GM21423 (cell line): ENCODE measurements around the gene LRBA.

Experiments used
- ATAC-seq: cut with Tn5 transposase; IDR thresholded peaks from one replicate; pipeline ENCODE4 v1.9.1; 2021; ENCODE audit warnings: mild to moderate bottlenecking, moderate library complexity; ENCODE audit not compliant: unreplicated experiment

Gene LRBA

DNA sequence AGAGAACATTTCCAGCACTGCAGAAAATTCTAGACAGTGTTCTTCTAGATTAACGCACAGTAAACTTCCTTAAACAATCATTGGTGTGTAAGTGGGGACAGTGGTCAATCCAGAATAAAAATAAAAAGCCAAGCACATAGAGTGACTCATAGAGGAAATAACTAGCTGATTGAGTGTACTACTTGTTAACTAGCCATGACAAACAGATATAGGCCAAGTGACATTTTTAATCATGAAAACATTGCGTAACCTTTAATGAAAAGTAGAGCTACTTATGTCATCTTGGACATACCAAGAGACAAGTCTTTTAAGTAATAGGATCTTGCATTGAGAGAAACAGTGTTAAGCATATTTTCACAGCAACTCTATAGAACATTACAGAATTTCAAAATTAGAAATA lies 667.0 kb downstream of the LRBA start:
- no peak for ATAC-seq

DNA sequence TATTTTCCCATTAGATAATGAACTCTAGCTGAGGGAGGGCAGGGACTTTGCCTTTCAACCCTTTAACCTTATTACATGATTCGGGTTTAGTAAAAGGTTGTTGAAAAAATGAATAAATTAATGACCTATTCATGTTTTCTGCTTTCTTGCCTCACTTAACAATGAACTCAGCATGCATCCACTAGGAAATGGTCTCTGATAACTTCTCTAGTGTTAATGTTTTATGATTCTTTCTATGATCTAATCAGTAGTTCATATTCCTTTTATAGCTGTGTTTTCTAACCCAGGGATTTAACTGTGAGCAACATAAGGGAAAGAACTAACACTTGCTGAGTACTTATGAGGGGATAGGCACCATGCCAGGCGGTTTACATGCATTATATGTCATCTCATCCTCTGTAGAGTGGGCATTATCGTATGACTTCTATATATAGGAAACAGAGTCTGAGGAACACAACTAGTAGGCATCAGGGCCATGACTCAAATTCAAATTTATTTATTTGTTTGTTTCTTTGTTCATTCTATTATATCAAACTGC lies 669.8 kb downstream of the LRBA start:
- no peak for ATAC-seq

DNA sequence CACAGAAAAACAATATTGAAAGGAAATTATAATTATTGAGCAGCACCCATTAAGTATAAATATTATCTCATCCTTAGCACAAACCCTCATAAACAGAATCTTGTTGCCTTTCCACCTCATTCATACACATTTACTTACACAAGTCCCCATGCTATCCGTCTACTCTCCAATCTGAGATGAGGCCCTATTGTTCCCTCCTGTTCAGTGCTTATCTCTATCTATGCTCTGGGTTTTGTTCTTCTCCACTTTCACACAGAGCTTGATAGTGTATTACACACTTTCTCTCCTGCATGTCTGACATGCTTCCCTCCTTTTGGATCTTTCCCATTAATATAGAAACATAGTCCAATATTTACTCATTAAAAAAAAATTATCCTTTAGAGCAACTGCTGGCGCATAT lies 671.3 kb downstream of the LRBA start:
- no peak for ATAC-seq

DNA sequence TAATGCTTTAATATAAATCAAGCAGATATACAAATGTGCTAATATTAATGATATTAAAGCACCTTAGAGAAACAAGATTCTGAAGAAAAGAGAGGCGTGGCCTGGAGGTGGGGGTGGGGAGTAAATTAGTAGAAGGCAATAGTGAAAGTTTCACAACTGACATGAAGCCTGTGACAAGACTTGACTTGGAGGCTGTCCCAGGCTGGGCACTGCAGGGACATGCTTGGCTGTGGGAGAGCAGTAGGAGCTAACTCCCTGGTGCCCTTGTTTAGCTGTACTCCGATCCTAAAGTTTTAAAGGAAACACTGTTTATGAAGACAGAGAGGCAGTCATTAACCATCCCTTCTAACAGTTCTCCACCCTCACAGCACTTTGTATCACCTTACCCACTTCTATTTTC lies 672.1 kb downstream of the LRBA start:
- ATAC-seq = no peak

DNA sequence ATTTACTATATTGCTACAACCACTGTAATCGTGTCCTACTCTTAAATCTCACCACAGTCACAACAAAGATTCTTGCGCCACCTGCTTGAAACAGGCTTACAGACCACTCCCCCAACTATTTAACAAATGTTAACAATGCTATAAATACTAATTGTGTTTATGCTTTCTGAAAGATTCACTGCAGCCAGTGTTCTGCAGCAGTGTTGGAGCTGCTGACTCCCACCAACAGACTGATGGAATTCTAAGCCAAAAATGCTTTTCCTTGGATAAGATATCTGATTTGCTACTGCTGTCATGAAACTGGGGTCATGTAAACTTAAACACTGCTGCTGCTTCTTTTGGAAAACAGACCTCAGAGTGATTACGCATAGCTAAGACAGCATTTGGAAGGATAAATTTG lies 677.4 kb downstream of the LRBA start:
- ATAC-seq = no peak

DNA sequence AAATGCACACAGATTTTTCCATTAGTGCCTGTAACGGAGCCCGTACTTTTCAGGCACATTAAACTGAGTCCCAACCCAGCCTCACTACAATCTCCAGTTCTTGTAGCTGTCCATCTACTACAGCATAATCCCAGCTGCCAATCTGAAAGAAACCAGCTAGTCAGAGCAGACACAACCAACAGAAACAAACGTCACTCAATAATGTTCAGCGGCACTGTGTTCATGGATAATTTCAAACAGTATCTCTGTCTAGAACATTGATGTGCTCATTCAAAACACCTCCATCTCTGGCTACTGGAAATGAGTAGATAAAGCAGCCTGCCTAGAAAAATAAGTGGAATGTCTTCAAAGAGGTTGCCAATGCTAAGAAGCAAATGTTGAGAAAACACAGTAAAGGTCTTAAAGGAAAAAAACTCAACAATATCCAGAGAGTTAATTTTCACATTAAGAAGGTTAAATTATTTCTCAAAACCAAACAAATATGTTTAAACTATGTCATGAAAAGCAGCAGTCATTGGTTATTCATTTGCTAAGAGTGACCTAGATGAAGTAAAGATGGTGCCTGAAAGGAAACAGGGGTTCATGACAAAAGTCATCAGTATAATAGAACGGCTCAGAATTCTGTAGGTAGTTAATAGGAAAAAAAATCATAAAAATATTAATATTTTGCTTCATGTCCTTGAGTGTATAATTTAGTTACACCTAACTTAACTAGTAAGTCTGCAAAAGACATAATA lies 678.2 kb downstream of the LRBA start:
- no peak for ATAC-seq

DNA sequence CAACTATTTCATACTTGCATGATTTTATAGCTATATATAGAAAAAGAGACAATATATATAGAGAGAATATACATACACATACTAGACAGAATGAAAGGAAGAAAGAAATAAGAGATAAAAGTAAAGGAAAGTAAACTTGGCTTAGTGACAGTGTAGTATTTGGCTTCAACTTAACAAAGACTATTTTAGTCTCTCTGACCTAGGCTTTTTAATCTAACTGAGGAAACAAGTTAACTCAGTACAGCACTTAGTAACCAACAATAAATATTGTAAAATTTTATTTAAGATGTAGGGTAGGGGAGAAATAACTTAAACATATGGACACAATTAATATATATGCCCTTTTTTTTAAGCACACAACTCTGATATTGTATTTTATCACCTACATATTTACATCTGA lies 682.1 kb downstream of the LRBA start:
- ATAC-seq = no peak

DNA sequence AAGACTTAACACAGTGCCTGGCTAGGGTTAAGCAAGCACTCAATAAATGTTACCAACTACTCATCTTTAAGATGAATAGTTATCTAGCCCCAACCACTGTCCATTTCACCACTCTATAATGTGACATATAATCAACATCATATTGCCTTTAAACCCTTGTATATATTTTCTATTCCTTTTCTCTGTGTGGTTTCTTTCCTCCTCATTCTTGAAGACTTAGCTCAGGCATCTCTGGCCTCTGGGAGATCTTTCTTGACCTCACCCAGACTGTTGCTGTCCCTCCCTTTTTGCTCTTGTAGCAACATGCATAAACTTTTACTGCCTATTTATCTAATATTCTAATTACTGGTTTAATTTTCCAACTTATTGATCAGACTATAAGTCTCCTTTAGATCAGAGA lies 683.0 kb downstream of the LRBA start:
- ATAC-seq = no peak

DNA sequence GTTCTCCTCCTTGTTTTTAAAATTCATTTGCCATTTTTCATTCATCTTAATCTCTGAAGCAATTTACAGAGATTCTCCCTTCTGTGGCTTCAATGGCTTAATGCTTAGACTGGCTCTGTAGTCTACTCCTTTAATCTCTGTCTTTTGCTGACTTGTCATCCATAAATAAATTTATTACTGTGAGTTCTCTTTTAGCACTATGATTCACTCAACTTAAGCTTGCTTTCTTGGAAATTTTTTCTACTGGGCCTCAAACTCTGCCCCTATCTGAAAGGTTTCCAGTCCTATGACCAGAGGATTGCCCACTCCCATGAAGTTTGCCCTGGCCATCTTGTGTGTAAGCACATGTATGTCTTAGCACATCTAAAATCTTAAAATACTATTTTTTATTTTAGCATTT lies 685.7 kb downstream of the LRBA start:
- ATAC-seq = no peak

DNA sequence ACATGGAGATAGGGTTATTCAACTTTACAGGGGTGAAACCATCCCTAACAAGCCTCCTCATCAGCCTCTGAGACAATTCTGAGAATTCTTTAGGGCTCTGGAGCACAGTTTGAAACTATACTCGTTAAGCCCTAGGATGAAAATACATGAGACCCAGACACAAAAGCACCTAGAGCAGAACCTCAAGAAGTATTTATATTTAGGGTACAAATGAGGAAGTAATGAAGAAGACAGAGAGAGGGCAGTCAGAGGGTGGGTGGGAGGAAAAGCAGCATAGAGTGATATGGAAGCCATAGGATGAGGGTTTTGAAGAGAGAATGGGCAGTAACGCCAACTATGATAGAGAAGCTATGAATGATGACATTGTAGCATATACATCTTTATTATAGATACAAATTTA lies 686.6 kb downstream of the LRBA start:
- ATAC-seq = no peak

DNA sequence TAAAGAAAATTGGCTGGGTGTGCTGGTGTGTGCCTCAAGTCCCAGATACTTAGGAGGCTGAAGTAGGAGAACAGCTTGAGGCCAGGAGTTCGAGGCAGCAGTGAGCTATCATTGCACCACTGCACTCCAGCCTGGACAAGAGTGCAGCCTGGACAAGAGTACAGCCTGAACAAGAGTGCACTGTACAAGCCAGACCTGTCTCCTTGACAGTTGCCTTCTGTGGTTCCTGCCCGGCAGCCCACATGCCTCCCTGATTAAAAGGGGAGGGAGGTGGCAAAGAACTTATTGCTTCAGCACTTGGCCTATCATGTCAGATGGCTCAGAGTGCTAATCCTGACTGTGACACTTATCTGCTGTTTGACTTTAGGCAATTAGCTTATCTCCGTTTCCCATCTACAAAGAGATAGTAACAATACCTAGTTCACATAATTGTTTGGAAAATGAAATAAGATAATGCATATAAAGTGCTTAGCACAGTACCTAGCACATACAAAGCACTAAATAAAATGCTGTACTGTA lies 687.8 kb downstream of the LRBA start:
- ATAC-seq = no peak

DNA sequence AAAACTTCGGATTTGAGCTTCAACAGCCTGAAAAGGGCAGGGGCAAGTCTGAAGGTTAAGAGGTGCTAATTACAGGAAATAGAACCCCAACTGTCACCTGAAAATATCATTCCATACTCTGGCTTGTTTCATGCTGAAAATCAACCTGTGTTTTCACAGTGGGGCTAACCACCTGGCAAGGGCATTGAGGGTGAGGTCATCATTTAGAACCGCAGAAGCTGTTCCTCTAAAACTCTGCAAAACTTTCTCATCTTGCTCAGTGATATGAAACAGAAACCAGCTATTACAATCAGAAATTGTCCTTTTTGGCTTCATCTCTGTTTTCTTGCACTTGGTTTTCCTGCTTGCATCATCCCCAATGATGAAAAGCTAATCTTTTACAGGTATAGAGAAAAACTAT lies 689.2 kb downstream of the LRBA start:
- ATAC-seq = peak; percentile 65

DNA sequence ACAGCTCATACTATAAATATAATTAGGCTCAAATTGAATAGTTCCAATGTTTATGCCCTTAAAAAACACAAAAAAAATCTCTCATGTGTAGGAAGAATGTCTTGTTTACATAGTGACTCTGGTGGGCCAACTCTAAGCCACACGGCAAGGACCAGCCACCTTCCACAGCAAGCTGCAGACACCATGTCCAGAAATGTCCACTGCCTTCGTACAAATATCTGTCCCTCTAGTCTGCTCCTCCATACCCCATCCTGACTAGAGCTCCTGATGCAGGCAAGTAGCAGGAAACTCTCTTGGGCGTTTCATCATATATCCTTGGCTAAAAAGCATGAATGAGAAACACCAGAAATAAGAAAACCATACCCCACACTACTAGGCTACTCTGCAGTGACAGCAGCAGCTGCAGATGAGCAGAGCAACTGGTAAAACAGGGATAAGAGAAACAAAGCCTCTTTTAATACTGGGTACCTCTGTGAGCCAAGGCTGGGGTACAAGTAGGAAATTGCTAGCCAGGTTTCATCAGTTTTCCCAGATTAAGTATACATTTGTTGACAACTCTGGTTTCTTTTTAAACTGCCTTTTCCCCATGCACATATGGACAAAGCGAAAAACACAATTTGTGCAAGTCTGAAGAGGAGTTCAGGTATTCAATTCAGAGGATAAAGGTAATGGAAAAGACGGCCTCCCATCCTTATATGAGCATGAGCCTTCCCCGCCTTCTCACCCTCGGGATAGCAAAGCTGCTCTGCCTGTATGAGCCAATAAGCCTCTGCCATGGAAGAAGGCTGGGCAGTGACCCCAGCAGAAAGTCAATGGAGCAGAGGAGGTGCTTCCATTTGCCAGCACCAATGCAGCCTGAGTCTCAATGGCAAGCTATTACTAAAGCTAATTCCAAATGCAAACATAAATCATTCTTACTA lies 691.4 kb downstream of the LRBA start:
- ATAC-seq = no peak

DNA sequence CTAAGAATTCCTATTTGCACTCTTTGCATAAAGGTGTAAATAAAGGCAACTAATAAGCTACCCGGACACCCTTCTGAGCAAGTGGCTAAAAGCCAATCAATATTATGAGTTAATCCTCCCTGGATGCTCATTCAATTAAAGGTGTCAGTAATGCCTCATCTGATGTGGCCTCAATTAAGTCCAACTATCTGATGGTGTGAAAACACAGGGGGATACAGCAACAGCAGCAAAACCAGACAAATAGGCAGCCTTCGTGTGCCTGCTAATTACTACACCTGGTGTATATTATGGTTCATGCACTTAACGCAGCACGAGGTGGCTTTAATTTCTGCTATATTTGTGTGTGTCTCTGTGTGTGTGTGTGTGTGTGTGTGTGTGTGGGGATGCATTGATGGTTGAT lies 692.4 kb downstream of the LRBA start:
- no peak for ATAC-seq

DNA sequence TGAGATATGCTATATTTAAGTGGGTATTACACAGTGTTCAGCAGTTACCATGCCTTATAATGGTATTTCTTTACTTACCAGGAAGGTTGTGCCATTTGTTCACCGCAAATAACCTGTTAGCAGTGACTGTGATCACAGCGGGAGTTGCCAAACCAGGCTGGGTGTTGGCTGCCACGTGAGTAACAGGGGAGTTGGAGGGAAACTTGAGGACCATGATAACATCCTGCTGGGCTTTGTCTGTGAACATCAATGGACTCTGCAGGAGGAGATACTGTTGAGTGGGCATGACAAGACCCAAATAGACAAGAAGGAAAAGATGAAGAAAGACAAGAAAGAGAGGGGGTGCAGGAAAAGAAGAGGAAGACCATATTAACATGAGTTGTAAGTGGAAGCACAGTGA lies 694.0 kb downstream of the LRBA start:
- ATAC-seq = no peak

DNA sequence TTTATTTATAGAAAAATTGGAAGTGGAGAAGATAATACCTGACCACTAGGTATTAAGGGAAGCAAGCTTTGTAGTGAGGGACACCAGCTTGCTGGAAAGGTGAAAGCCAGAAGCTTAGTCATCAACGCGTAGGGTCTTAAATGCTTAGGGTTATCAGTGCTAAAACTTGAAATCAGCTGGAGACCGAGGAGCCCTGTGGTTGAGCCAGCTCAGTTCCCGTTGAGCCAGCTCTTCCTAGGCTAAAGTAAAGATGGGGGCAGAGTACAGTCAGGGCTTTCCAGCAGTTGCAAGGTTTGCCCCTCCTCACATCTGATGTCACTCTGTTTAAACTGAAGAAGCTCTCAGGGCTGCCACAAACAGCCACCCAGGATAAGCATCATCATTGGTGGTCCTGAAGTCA lies 696.1 kb downstream of the LRBA start:
- ATAC-seq = no peak

DNA sequence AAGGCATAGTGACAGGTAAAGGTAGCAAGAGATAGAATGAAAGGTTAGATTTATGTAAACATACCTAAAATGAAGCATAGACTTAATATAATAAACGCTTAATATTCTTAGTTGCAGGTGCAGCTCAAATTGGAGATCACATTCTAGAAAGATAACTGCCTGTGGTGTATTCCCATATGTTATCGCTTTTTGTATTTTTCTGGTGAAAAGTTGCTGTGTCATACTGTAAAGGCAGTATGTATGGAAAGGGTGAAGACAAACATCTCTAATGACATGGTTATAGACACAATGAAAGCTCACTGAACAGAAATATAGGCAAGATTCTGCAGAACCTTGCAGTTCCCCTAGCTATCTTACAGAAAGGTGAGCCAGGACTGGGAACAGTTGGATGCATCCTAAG lies 696.6 kb downstream of the LRBA start:
- ATAC-seq = no peak

DNA sequence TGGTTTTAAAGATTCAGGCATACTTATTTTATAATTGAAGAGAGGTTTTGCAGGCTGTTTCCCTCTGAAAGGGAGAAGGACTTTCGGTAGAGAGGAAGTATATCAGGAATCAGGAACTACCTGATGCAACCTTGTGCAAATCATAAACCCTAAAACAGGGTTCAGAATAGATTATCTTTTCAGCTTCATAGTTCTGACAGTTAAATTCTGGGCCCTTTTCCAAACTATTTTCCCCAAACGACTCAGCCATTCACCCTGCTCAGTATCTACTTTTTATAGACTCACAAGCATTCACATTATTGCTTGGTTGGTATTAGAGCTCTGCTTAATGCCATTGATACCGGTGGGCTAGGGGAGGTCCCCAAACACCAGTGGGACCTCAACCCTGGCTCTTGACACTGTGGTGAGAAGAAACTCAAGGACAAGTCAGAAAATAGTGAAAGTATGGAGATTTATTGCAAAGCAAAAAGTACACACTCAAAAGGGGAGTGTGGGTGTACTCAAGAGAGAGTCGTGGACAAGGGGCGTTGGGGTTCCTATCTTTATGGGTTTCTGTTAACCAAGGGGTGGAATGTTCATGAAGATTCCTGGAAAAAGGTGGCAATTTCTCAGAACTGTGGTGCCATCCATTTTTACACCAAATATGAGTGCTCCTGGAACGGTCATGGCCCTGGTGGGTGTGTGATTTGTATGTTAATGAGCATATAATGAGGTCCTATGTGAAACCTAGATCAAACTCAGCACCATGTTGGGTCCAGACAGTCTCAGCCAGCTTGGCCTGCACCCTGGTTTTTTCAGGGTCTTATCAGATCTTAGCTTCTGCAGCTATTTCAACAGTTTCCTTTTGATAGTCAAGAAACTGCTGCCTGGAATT lies 698.5 kb downstream of the LRBA start:
- no peak for ATAC-seq

DNA sequence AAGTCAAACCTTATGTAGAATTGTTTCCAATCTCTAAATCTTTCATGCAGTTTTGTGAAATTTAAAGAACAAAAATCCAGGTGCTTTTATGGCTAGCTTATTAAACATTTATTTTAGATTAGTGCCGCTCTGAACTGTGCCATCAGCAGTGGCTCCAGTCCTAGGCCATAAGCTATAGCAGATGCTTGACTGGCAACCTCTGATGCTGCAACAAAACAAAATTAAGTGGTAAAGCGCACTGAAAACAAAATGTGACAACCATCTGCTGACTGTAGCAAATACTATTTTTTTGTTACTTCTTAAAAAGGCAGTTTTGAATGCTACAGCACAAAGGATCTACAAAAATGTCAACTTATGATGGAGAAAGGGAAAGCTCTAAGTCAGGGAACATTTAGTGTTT lies 699.4 kb downstream of the LRBA start:
- no peak for ATAC-seq

DNA sequence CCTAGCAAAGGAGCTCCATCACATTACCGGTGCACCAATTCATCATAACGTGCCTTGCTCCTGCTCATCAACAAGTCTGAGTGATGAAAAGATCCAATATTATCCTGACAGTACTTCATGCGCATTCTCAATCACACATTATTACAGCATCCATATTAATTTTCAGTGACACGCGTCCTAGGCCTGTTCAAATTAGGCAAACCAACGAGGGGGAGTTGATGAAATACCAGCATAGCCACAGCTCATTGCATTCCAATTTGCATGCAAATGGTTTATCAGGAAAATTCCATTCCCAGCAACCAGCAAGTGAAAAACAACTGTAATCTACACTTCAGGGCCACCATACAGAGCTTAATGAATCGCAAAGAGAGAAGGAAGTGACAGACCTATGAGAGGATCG lies 699.9 kb downstream of the LRBA start:
- no peak for ATAC-seq

DNA sequence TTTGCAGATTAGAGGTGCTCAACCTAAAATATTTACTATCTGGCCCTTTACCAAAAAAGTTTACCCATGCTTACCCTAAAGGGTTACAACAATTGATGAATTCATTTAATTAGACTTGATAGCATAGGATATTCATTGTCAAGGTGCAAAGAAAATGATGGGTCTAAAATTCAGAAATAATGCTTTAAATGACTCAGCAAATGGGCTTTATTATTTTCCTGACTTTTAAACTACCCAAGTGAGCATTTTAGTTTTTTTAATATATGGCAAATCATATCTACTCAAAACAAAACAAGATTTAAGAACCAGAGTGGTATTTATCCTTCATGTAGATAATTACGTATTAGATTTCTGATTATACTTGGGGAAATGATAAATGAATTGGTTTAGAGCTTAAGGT lies 701.1 kb downstream of the LRBA start:
- ATAC-seq = no peak
